Esophagus squamous epithelium (tissue), 5 donors: ENCODE results near the gene FGF4. TPM values are rescaled to one million over a fixed set of nuclear protein-coding genes. Genes with fewer than 3 reads are reported as not detected.
"Not testable (repeated sequence)": the region's sequence is repeated elsewhere in the genome, so short reads cannot be mapped to it uniquely, and the experiment has no call there.

Source experiments
- DNase-seq: peaks from one replicate; lab custom pipeline; 2025; lab: John Stamatoyannopoulos, UW
- H3K27ac ChIP-seq, 4 donors: fragments of 200-600 bp; sonication (generic); one replicate each; pipeline ENCODE4 v1.5.1; 2016 to 2019; ENCODE audit warnings: mild to moderate bottlenecking in 1 of 4
- H3K27me3 ChIP-seq, 4 donors: fragments of 200-600 bp; sonication (generic); 1 replicate in 3 of 4; 2 replicates in 1 of 4; pipeline versions ENCODE4 v1.5.1 to v1.6.0; 2017 to 2021; ENCODE audit warnings: antibody characterized with exemption in 1 of 4
- H3K36me3 ChIP-seq, 3 donors: fragments of 200-600 bp; sonication (generic); one replicate each; pipeline ENCODE4 v1.5.1; 2016 to 2019
- H3K4me1 ChIP-seq, 3 donors: fragments of 200-600 bp; sonication (generic); one replicate each; pipeline ENCODE4 v1.5.1; 2017 to 2019
- H3K4me3 ChIP-seq, 4 donors: fragments of 200-600 bp; sonication (generic); 1 replicate in 3 of 4; 2 replicates in 1 of 4; pipeline ENCODE4 v1.5.1; 2016 to 2019; ENCODE audit warnings: mild to moderate bottlenecking in 2 of 4, moderate library complexity in 1 of 4
- H3K9me3 ChIP-seq, 3 donors: fragments of 200-600 bp; sonication (generic); one replicate each; pipeline ENCODE4 v1.5.1; 2016 to 2019
- POLR2A ChIP-seq, 4 donors: fragments of 450-650 bp; IDR thresholded peaks; one replicate each; pipeline ENCODE4 v1.6.1; 2017; ENCODE audit warnings: antibody characterized with exemption in 4 of 4, mild to moderate bottlenecking in 4 of 4, moderate library complexity in 3 of 4
- WGBS, 2 donors: methylation state at CpG; one replicate each; pipeline ENCODE4 v1.1.5; 2018; 5-methylcytosine and 5-hydroxymethylcytosine counted together
- intact Hi-C: fragments of 100-400 bp; cut with DNase I; formaldehyde crosslinking; loops from one replicate; pipeline ENCODE4 v1.15.0; 2022
- total RNA-seq, 4 donors: library from RNA; depleted of rRNA; stranded (reverse); fragments of >200 nt; gene quantifications; one replicate each; pipeline ENCODE4 v1.1.0, GENCODE V29; 2016
- TF ChIP-seq, protein P1 (sequence below), 6 experiments: fragments of 450-650 bp in 4 of 6; fragments of 200-600 bp in 2 of 6; sonication (generic) in 2 of 6; IDR thresholded peaks; one replicate each; pipeline ENCODE4 v1.5.1; 2016 to 2019; ENCODE audit warnings: antibody characterized with exemption in 6 of 6, mild to moderate bottlenecking in 4 of 6, moderate library complexity in 4 of 6
- donor health status: DM: yes; HTN: yes; CAD: no.

FGF4 gene
- total RNA-seq, 4 donors from 2014 or later, result not detected

DNA sequence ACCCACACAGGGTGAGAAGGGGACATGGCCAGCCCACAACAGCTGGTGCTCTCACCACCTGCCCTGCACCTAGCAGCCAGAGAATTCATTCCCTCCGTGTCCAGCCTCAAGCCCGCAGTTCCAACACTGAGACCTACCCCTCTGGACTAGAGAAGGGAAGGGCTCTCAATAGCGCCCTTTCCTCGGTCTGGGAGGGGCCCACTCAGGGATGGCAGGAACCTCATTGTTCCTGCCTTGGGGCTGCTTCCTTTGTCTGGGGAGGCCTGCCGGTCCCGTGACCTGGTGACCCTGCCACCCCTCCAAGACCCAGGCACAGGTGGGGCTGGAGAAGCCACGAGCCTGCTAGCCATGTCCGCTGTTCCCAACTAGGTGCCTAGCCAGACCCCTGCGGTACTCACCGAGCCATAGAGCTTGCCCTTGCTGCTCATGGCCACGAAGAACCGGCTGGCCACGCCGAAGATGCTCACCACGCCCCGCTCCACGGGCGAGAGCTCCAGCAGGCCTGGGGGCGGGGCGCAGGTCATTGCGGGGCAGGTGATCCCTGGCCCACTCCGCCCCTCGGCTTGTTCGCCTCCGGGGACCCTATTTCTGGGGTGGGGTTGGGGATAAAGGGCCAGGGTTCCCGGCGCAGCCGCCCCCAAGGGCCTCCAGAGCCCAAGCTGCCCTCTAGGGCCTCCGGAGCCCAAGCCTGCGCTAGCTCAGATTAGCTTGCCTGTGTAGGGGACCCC is 1.4 kb downstream of the FGF4 start:
- TF ChIP-seq POLR2A (IDR thresholded peaks at IDR 0.05), result no peak
- TF ChIP-seq, protein P1, sequence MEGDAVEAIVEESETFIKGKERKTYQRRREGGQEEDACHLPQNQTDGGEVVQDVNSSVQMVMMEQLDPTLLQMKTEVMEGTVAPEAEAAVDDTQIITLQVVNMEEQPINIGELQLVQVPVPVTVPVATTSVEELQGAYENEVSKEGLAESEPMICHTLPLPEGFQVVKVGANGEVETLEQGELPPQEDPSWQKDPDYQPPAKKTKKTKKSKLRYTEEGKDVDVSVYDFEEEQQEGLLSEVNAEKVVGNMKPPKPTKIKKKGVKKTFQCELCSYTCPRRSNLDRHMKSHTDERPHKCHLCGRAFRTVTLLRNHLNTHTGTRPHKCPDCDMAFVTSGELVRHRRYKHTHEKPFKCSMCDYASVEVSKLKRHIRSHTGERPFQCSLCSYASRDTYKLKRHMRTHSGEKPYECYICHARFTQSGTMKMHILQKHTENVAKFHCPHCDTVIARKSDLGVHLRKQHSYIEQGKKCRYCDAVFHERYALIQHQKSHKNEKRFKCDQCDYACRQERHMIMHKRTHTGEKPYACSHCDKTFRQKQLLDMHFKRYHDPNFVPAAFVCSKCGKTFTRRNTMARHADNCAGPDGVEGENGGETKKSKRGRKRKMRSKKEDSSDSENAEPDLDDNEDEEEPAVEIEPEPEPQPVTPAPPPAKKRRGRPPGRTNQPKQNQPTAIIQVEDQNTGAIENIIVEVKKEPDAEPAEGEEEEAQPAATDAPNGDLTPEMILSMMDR (IDR thresholded peaks at IDR 0.05), result no peak
- no peaks in the 10 kb centered on the region for H3K36me3 ChIP-seq
- no peaks in the 10 kb centered on the region for H3K9me3 ChIP-seq
- intact Hi-C loops, result no loop called here
- peaks cover 0 to 17% (median 0%) of the 10 kb centered on the region in 3 donors for H3K4me1 ChIP-seq
- H3K27ac ChIP-seq, result no peak overlapping the region
- 12% methylated on average over 10 of the region's 30 CpGs; no CpG with 5 or more reads in 1 of the 2 donors for whole genome bisulfite sequencing, 2 donors
- H3K27me3 ChIP-seq, result peaks cover 16 to 100% (median 18%) of the 10 kb centered on the region in 4 donors
- no peak for DNase-seq
- H3K4me3 ChIP-seq, result no peak overlapping the region

DNA sequence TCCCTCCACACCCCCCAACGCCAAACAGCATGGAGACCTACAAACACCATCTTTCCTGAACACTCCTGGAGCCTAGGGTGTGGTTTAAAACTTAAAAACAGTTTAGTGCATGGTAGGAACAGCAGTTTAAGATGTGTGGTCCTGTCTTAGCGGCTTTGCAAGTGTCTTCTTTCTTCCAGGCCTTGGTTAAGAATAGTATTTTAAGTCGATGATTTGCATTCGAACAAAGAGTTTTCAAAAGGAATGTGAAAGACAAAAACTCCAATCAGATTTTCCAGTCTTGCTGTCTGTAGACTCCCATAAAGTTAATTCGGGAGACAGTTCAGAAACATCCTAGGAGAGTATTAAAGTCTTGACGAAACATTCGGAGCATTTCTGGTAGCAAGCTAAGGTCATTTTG is 3.7 kb downstream of the FGF4 start:
- Histone ChIP-seq H3K9me3 (no peaks in the 10 kb centered on the region), H3K27me3 (peaks cover 12 to 94% (median 17%) of the 10 kb centered on the region in 4 donors), H3K4me1 (peaks cover 0 to 17% (median 0%) of the 10 kb centered on the region in 3 donors), H3K4me3 (no peak overlapping the region), H3K27ac (no peak overlapping the region), H3K36me3 (no peaks in the 10 kb centered on the region)
- TF ChIP-seq POLR2A (IDR thresholded peaks at IDR 0.05), result no peak
- TF ChIP-seq, protein P1 (IDR thresholded peaks at IDR 0.05), result no peak
- 38 to 57% methylated on average over 7 of the region's 7 CpGs for WGBS, 2 donors
- no peak for DNase-seq
- intact Hi-C loops, result no loop called here

GRCh38 chr11:69770540-69770939 is 4.6 kb downstream of the FGF4 start:
- H3K4me1 ChIP-seq, result peaks cover 0 to 17% (median 0%) of the 10 kb centered on the region in 3 donors
- no peak overlapping the region for H3K4me3 ChIP-seq
- DNase-seq, result no peak
- H3K9me3 ChIP-seq, result no peaks in the 10 kb centered on the region
- H3K27me3 ChIP-seq, result peaks cover 9 to 87% (median 14%) of the 10 kb centered on the region in 4 donors
- 22 to 27% methylated on average over 5 of the region's 5 CpGs for WGBS, 2 donors
- intact Hi-C loops, result no loop called here
- H3K36me3 ChIP-seq, result no peaks in the 10 kb centered on the region
- H3K27ac ChIP-seq, result no peak overlapping the region
- no peak for TF ChIP-seq POLR2A (IDR thresholded peaks at IDR 0.05)
- TF ChIP-seq, protein P1 (IDR thresholded peaks at IDR 0.05), result no peak

GRCh38 chr11:69765498-69765995 is 9.6 kb downstream of the FGF4 start:
- intact Hi-C loops, result no loop called here
- 46 to 58% methylated on average over 8 to 10 of the region's 10 CpGs for WGBS, 2 donors
- H3K36me3 ChIP-seq, result no peaks in the 10 kb centered on the region
- no peak for DNase-seq
- H3K27ac ChIP-seq, result no peak overlapping the region
- H3K9me3 ChIP-seq, result no peaks in the 10 kb centered on the region
- H3K4me1 ChIP-seq, result no peaks in the 10 kb centered on the region
- no peak overlapping the region for H3K4me3 ChIP-seq
- H3K27me3 ChIP-seq, result peaks cover 0 to 84% (median 0%) of the 10 kb centered on the region in 4 donors
- TF ChIP-seq POLR2A (IDR thresholded peaks at IDR 0.05), result no peak
- TF ChIP-seq, protein P1 (IDR thresholded peaks at IDR 0.05), result no peak

DNA sequence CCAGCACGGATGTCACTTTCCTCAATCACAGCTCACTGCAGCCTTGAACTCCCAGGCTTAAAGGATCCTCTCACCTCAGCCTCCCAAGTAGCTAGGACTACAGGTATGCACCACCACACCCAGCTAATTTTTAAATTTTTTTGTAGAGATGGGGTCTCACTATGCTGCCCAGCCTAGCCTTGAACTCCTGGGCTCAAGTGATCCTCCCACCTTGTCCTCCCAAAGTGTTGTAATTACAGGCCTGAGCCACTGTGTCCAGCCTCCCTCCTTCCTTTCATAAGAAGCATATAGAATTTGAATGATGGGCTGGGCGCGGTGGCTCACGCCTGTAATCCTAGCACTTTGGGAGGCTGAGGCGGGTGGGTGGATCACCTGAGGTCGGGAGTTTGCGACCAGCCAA is 10.2 kb downstream of the FGF4 start:
- 70 to 97% methylated on average over 4 to 5 of the region's 7 CpGs for WGBS, 2 donors
- DNase-seq, H3K27ac ChIP-seq, intact Hi-C loops, H3K36me3 ChIP-seq, H3K4me1 ChIP-seq, H3K9me3 ChIP-seq, H3K4me3 ChIP-seq: not testable (repeated sequence)
- H3K27me3 ChIP-seq, result peaks cover 0 to 82% (median 0%) of the 10 kb centered on the region in 4 donors
